GM12878 (cell line): ENCODE data around the gene MAP3K5. TPM values are rescaled to one million over a fixed set of nuclear protein-coding genes. Genes with fewer than 3 reads are reported as not detected.

ENCODE experiments used
- ATAC-seq: fragments of 200-7000 bp; cut with Tn5 transposase; 3 replicates; pipeline ENCODE4 v1.9.1; 2020; ENCODE audit warnings: mild to moderate bottlenecking, moderate library complexity
- BruUV-seq: library from RNA; stranded (reverse); fragments of 400-500 nt; replicated peaks from 2 replicates; lab custom pipeline; 2021; lab: Mats Ljungman, UMichigan
- CTCF ChIA-PET: fragments of 300-600 bp; sonication (Branson Sonifier 250); formaldehyde crosslinking; extraction: SDS; loops from one replicate; lab custom pipeline; 2021; ENCODE audit warnings: inconsistent platforms; lab: Yijun Ruan, JAX
- POLR2A ChIA-PET: fragments of 350-600 bp; formaldehyde crosslinking; extraction: SDS; loops from one replicate; lab custom pipeline; 2021; ENCODE audit warnings: inconsistent platforms; lab: Charles Lee
- RAD21 ChIA-PET: fragments of 300-600 bp; sonication (Branson Sonifier 250); formaldehyde crosslinking; loops from one replicate; lab custom pipeline; 2023; ENCODE audit warnings: antibody characterized with exemption; ENCODE audit not compliant: unreplicated experiment; lab: Charles Lee
- SMC1A ChIA-PET: fragments of 300-600 bp; sonication (Branson Sonifier 250); formaldehyde crosslinking; loops from one replicate; lab custom pipeline; 2023; ENCODE audit not compliant: unreplicated experiment, uncharacterized antibody; lab: Charles Lee
- DNase-seq: peaks from one replicate; pipeline ENCODE4 v3.0.0-alpha.2; 2011; ENCODE audit warnings: low read depth, low spot score
- FAIRE-seq: peaks from 3 replicates; lab custom pipeline; 2011; peaks lifted over from hg19 to GRCh38; lab: Jason Lieb, UNC
- H2AFZ ChIP-seq: 2 replicates; pipeline ENCODE4 v1.6.0; 2011; ENCODE audit warnings: low read depth, low read length, control low read depth; ENCODE audit not compliant: control insufficient read depth
- H3K27ac ChIP-seq: 2 replicates; pipeline ENCODE4 v1.5.1; 2011; ENCODE audit warnings: control low read depth; ENCODE audit not compliant: control insufficient read depth, insufficient read depth
- H3K27me3 ChIP-seq, 2 experiments: replicated peaks in 1 of 2; 2 replicates each; pipeline versions ENCODE4 v1.6.0 to v1.6.1; 2011; ENCODE audit warnings: low read length in 1 of 2; ENCODE audit not compliant: control insufficient read depth in 2 of 2, insufficient read depth in 2 of 2
- H3K36me3 ChIP-seq, 2 experiments: 2 replicates each; pipeline ENCODE4 v1.5.1; 2011; ENCODE audit warnings: low read length in 1 of 2; ENCODE audit not compliant: control insufficient read depth in 2 of 2, insufficient read depth in 2 of 2
- H3K4me1 ChIP-seq: 2 replicates; pipeline ENCODE4 v1.6.1; 2011; ENCODE audit warnings: mild to moderate bottlenecking, low read length, moderate library complexity, mixed read lengths; ENCODE audit not compliant: control insufficient read depth, insufficient read depth
- H3K4me2 ChIP-seq: 2 replicates; pipeline ENCODE4 v1.6.0; 2011; ENCODE audit warnings: control low read depth; ENCODE audit not compliant: control insufficient read depth, insufficient read depth
- H3K4me3 ChIP-seq: fragments of 200-600 bp; sonication (generic); 2 replicates; pipeline ENCODE4 v1.5.1; 2016
- H3K79me2 ChIP-seq: 2 replicates; pipeline ENCODE4 v1.6.0; 2011; ENCODE audit warnings: low read length; ENCODE audit not compliant: control insufficient read depth, insufficient read depth
- H3K9ac ChIP-seq: 2 replicates; pipeline ENCODE4 v1.8.0; 2011; ENCODE audit warnings: low read length, control low read depth, mixed read lengths; ENCODE audit not compliant: control insufficient read depth, insufficient read depth
- H3K9me3 ChIP-seq: replicated peaks from 3 replicates; pipeline ENCODE4 v1.5.1; 2011; ENCODE audit warnings: mild to moderate bottlenecking, low read length; ENCODE audit not compliant: control insufficient read depth, insufficient read depth
- H4K20me1 ChIP-seq: 2 replicates; pipeline ENCODE4 v1.6.0; 2011; ENCODE audit not compliant: control insufficient read depth, insufficient read depth
- ASH2L ChIP-seq: fragments of 300-600, 200-600 bp; sonication (generic); IDR thresholded peaks from 2 replicates; pipeline ENCODE4 v1.6.1; 2017; ENCODE audit warnings: low read depth, mild to moderate bottlenecking, borderline replicate concordance
- EGR1 ChIP-seq, 2 experiments: IDR thresholded peaks; 1 replicate in 1 of 2; 2 replicates in 1 of 2; pipeline ENCODE4 v1.6.1; 2011 to 2012; ENCODE audit warnings: low read depth in 2 of 2, low read length in 2 of 2, borderline replicate concordance in 1 of 2, mild to moderate bottlenecking in 1 of 2, moderate library complexity in 1 of 2
- ESRRA ChIP-seq: IDR thresholded peaks from 2 replicates; pipeline ENCODE4 v1.6.1; 2012; ENCODE audit warnings: mild to moderate bottlenecking, low read length, improper control_type of control experiment
- JUNB ChIP-seq: IDR thresholded peaks from 2 replicates; pipeline ENCODE4 v1.6.1; 2016; ENCODE audit warnings: antibody characterized with exemption, mild to moderate bottlenecking
- MEF2A ChIP-seq: IDR thresholded peaks from 2 replicates; pipeline ENCODE4 v1.6.1; 2011; ENCODE audit warnings: low read depth, mild to moderate bottlenecking, low read length, moderate library complexity; ENCODE audit not compliant: insufficient read depth
- NBN ChIP-seq: fragments of 450-650 bp; IDR thresholded peaks from 2 replicates; pipeline ENCODE4 v1.6.1; 2016
- NR2C1 ChIP-seq: fragments of 450-650 bp; IDR thresholded peaks from 2 replicates; pipeline ENCODE4 v1.6.1; 2017; ENCODE audit warnings: antibody characterized with exemption, mild to moderate bottlenecking, moderate library complexity
- POLR2AphosphoS2 ChIP-seq: IDR thresholded peaks from 2 replicates; pipeline ENCODE4 v1.6.1; 2011; ENCODE audit warnings: low read depth, mild to moderate bottlenecking, low read length, improper control_type of control experiment, moderate library complexity
- RELA ChIP-seq: fragments of 450-650 bp; IDR thresholded peaks from 2 replicates; pipeline ENCODE4 v1.8.0; 2014; ENCODE audit warnings: borderline replicate concordance; ENCODE audit not compliant: partially characterized antibody
- SIX5 ChIP-seq: IDR thresholded peaks from 2 replicates; pipeline ENCODE4 v1.6.1; 2011; ENCODE audit warnings: mild to moderate bottlenecking, low read depth, low read length, moderate library complexity; ENCODE audit not compliant: severe bottlenecking
- STAT1 ChIP-seq: fragments of 450-650 bp; conservative IDR thresholded peaks from 2 replicates; pipeline ENCODE4 v1.6.1; 2014; ENCODE audit warnings: antibody characterized with exemption, mild to moderate bottlenecking
- TARDBP ChIP-seq: IDR thresholded peaks from 2 replicates; pipeline ENCODE4 v1.6.1; 2016; ENCODE audit warnings: borderline replicate concordance
- TCF12 ChIP-seq: IDR thresholded peaks from 2 replicates; pipeline ENCODE4 v1.6.1; 2011; ENCODE audit warnings: low read depth, mild to moderate bottlenecking, low read length
- TCF7 ChIP-seq: IDR thresholded peaks from 2 replicates; pipeline ENCODE4 v1.6.1; 2014; ENCODE audit warnings: antibody characterized with exemption, borderline replicate concordance
- ZBED1 ChIP-seq: IDR thresholded peaks from 2 replicates; pipeline ENCODE4 v1.6.1; 2016; ENCODE audit warnings: borderline replicate concordance
- ZNF207 ChIP-seq: fragments of 450-650 bp; IDR thresholded peaks from 2 replicates; pipeline ENCODE4 v1.6.1; 2014; ENCODE audit warnings: antibody characterized with exemption, mild to moderate bottlenecking, borderline replicate concordance
- ZNF217 ChIP-seq: fragments of 450-650 bp; IDR thresholded peaks from 2 replicates; pipeline ENCODE4 v1.6.1; 2017; ENCODE audit warnings: antibody characterized with exemption, mild to moderate bottlenecking
- WGBS: methylation state at CpG from one replicate; pipeline ENCODE4 v1.1.6; 2016; ENCODE audit warnings: low lambda C conversion rate; ENCODE audit not compliant: insufficient replicate concordance, insufficient coverage; ENCODE audit errors: missing lambda C conversion rate; 5-methylcytosine and 5-hydroxymethylcytosine counted together
- in situ Hi-C: fragments of 300-500 bp; cut with MboI; formaldehyde crosslinking; loops from 9 replicates; pipeline ENCODE4 v1.14.3; 2018; ENCODE audit warnings: mixed read lengths
- intact Hi-C: fragments of 100-400 bp; cut with micrococcal nuclease; formaldehyde crosslinking; loops from one replicate; pipeline ENCODE4 v1.14.2; 2022; ENCODE audit not compliant: unreplicated experiment
- polyA plus RNA-seq, 11 experiments: library from polyadenylated mRNA; depleted of rRNA in 4 of 11; unstranded in 6 of 11; stranded (reverse) in 5 of 11; fragments of >200 nt; fragmentation: Nextera tagmentation in 4 of 11; fragmentation: Illumina TruSeq in 1 of 11; extraction: Ambion mirVana in 4 of 11; extraction: Trizol in 1 of 11; gene quantifications; 1 replicate in 1 of 11; 2 replicates in 10 of 11; pipeline versions ENCODE4 v1.2.1 to v1.2.3, GENCODE V29; 2011 to 2016; ENCODE audit warnings: inconsistent platforms in 2 of 11, missing spikeins in 2 of 11, low read depth in 1 of 11
- total RNA-seq, 4 experiments: library from RNA; depleted of rRNA in 3 of 4; stranded (reverse); fragments of >200 nt in 3 of 4; fragmentation: Illumina TruSeq in 1 of 4; extraction: Trizol in 1 of 4; gene quantifications; 2 replicates each; pipeline versions ENCODE4 v1.2.1 to v1.2.3, GENCODE V29; 2013 to 2021
- TF ChIP-seq, protein P1 (sequence below): IDR thresholded peaks from 2 replicates; pipeline ENCODE4 v1.6.1; 2011; ENCODE audit warnings: borderline replicate concordance, low read depth, mild to moderate bottlenecking, moderate library complexity, mixed read lengths, low read length; ENCODE audit not compliant: insufficient read depth; ENCODE audit errors: extremely low read length
- TF ChIP-seq, protein P2 (sequence below): fragments of 450-650 bp; IDR thresholded peaks from 2 replicates; pipeline ENCODE4 v1.6.1; 2016; ENCODE audit warnings: mild to moderate bottlenecking, moderate library complexity, borderline replicate concordance

MAP3K5 gene
- total and polyA plus RNA-seq, 10 of the 15 experiments (the other 5 are each of a cell fraction or from before 2014, with no cell fraction given): 5.4 to 34.3 (median 26.4) TPM

DNA sequence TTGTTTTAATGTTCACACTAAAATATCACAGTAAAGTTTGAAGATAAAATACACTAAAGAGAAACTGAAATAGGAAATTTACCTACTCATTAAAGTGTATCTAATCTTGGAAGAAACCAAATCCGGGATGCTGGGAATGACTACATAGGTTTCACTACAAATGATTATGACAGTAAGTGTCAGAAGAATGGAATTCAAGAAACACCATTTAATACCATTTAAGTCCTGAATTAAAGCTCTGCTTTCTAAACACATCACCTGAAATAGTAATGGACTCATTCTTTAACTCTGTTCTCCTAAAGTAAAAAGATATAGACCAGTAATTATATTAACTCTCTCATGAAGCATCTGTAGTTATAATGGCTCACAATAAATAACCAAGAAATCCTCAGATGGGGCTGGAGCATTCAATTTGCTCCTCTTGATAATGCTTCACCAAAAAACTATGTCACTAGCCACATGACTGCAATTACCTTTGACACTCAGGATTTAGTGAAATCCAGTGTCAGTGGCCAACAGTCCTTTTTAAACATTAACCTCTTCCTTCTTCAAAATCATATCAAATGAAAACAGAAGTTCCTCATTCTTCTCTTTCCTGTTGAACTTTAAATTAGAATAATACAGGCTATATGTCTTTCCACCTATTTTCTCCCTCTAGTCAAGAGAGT, 283.4 kb downstream of the MAP3K5 start:
- Histone ChIP-seq H3K79me2 (no peaks in the 10 kb centered on the region), H3K9me3 (no peaks in the 10 kb centered on the region), H3K27me3 (no peaks in the 10 kb centered on the region), H2AFZ (no peak overlapping the region), H3K36me3 (no peaks in the 10 kb centered on the region), H3K4me2 (no peak overlapping the region), H3K4me1 (no peaks in the 10 kb centered on the region), H3K4me3 (no peak overlapping the region), H3K27ac (no peak overlapping the region), H3K9ac (no peak overlapping the region), H4K20me1 (no peaks in the 10 kb centered on the region)
- in situ Hi-C loops: no loop called here
- no peak for DNase-seq
- TF ChIP-seq NBN (no peak), TCF12 (no peak), RELA (no peak), POLR2AphosphoS2 (no peak), TARDBP (no peak), ESRRA (no peak), ZBED1 (no peak), ASH2L (no peak), ZNF217 (no peak), ZNF207 (no peak), NR2C1 (no peak), TCF7 (no peak), SIX5 (no peak), EGR1 (IDR thresholded peaks at IDR 0.05; ENCODE audit: borderline replicate concordance in 1 of 2, low read depth in 2 of 2, low read length in 2 of 2) (no peak), MEF2A (no peak), JUNB (no peak), STAT1 (no peak)
- TF ChIP-seq, protein P1, sequence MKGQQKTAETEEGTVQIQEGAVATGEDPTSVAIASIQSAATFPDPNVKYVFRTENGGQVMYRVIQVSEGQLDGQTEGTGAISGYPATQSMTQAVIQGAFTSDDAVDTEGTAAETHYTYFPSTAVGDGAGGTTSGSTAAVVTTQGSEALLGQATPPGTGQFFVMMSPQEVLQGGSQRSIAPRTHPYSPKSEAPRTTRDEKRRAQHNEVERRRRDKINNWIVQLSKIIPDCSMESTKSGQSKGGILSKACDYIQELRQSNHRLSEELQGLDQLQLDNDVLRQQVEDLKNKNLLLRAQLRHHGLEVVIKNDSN: no peak
- TF ChIP-seq, protein P2, sequence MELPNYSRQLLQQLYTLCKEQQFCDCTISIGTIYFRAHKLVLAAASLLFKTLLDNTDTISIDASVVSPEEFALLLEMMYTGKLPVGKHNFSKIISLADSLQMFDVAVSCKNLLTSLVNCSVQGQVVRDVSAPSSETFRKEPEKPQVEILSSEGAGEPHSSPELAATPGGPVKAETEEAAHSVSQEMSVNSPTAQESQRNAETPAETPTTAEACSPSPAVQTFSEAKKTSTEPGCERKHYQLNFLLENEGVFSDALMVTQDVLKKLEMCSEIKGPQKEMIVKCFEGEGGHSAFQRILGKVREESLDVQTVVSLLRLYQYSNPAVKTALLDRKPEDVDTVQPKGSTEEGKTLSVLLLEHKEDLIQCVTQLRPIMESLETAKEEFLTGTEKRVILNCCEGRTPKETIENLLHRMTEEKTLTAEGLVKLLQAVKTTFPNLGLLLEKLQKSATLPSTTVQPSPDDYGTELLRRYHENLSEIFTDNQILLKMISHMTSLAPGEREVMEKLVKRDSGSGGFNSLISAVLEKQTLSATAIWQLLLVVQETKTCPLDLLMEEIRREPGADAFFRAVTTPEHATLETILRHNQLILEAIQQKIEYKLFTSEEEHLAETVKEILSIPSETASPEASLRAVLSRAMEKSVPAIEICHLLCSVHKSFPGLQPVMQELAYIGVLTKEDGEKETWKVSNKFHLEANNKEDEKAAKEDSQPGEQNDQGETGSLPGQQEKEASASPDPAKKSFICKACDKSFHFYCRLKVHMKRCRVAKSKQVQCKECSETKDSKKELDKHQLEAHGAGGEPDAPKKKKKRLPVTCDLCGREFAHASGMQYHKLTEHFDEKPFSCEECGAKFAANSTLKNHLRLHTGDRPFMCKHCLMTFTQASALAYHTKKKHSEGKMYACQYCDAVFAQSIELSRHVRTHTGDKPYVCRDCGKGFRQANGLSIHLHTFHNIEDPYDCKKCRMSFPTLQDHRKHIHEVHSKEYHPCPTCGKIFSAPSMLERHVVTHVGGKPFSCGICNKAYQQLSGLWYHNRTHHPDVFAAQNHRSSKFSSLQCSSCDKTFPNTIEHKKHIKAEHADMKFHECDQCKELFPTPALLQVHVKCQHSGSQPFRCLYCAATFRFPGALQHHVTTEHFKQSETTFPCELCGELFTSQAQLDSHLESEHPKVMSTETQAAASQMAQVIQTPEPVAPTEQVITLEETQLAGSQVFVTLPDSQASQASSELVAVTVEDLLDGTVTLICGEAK: no peak
- intact Hi-C loops: no loop called here
- RAD21 ChIA-PET: no interaction called here
- SMC1A ChIA-PET: no interaction called here
- ATAC-seq: no peak
- POLR2A ChIA-PET: no interaction called here
- no TSS peak for BruUV-seq
- FAIRE-seq: no peak
- WGBS: 52% methylated on average over 1 of the region's 1 CpG
- CTCF ChIA-PET: interaction anchor here (0.6 kb wide), 1 partner anchor 34 kb away, joined by 4 read pairs; no protein-coding TSS in a partner anchor
